ENCODE data around the gene ZNF670. TPM values are rescaled to one million over a fixed set of nuclear protein-coding genes. Genes with fewer than 3 reads are reported as not detected.
"Not testable (repeated sequence)": the region's sequence is repeated elsewhere in the genome, so short reads cannot be mapped to it uniquely, and the experiment has no call there.

Gene ZNF670
- total RNA-seq: not detected

DNA sequence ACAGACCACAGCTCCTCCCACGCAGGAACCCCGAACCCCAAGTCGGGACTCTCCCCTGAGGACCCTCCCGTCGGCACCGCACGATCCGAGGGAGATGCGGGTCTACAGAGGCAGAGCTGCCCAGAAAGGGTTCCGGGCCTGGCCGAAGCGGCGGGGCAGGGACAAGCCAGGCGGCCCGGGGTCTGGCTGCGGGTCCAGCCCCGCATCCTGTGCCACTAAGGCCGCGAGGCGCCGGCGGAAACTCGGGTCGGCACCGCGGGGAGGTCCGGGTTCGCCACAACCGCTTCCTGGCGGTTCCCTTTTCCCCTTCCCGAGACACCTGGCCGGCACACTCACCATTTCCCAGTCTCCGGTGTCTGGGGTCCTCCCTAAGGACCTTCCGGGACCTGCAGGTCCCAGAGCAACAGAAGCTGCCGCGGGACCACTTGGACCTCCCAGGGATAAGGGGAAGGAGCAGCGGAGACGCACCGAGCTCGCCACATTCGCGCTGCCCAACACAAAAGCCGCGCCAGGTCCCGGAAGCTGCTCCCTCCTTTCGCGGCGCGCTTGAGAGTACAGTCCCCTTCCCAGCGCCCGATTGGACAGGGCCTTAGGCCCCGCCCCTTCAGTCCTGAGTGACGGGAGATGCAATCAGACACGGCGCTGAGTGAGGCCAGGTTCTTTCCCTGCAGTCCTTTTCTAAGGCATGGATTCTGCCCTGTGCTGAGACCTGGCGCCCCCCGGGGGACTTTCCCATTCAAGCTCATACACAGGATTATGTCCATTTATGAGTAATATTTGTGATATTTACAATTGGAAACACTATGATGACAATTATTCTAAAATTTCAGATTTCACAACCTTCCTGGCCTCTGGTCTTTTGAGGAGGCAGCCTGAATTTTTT, at the start of gene ZNF670:
ZNF670 (minus strand) TSS at position 554 of the 883 bp plus-strand sequence; CDS start at position 339, 215 bp downstream.
- Histone ChIP-seq H3K27me3 (no peaks in the 10 kb centered on the region), H3K4me3 (peak within 1 kb of the TSS; percentile 77 to 78), H3K4me1 (peaks cover 0 to 10% of the 10 kb centered on the region in 2 donors), H3K36me3 (no peaks in the 10 kb centered on the region), H3K9me3 (no peaks in the 10 kb centered on the region), H3K27ac (peak within 1 kb of the TSS; percentile 71)
- peak; percentile 88 to 98 for DNase-seq (ENCODE audit: low spot score in 2 of 2)
- peak in 1 of 3 experiments; percentile 12 for TF ChIP-seq CTCF (IDR thresholded peaks at IDR 0.05)
- intact Hi-C loops (cut with DNase I): loop anchor here (1.0 to 5.0 kb wide), 4 partner anchors 26 to 252 kb away; partner anchors contain the start of genes AHCTF1, ZNF496 and ZNF669

- Histone ChIP-seq H3K9me3 (peaks cover 3 to 29% of the 10 kb centered on the region in 2 donors), H3K4me3 (peak overlapping the region in 1 of 2 donors; percentile 26)
- DNase-seq (ENCODE audit: low spot score in 2 of 2); H3K36me3 ChIP-seq; intact Hi-C loops (cut with DNase I); H3K4me1 ChIP-seq; H3K27ac ChIP-seq; H3K27me3 ChIP-seq: not testable (repeated sequence)
Measured at GRCh38 chr1:247127519-247128282, 49.1 kb upstream of the ZNF670 start.

- intact Hi-C loops (cut with DNase I); H3K4me3 ChIP-seq; H3K4me1 ChIP-seq; H3K27ac ChIP-seq; H3K36me3 ChIP-seq; DNase-seq (ENCODE audit: low spot score in 2 of 2); H3K27me3 ChIP-seq: not testable (repeated sequence)
- H3K9me3 ChIP-seq: peaks cover 0 to 18% of the 10 kb centered on the region in 2 donors
Measured at GRCh38 chr1:247126601-247127000, 48.0 kb upstream of the ZNF670 start.

GRCh38 chr1:247126166-247126565, 47.6 kb upstream of the ZNF670 start:
- intact Hi-C loops (cut with DNase I): not testable (repeated sequence)

GRCh38 chr1:247121382-247121781, 42.8 kb upstream of the ZNF670 start:
- Histone ChIP-seq H3K4me1 (no peaks in the 10 kb centered on the region), H3K27ac (no peak overlapping the region), H3K36me3 (no peaks in the 10 kb centered on the region), H3K27me3 (no peaks in the 10 kb centered on the region), H3K4me3 (no peak overlapping the region), H3K9me3 (no peaks in the 10 kb centered on the region)
- no peak for TF ChIP-seq CTCF (IDR thresholded peaks at IDR 0.05)
- intact Hi-C loops (cut with DNase I): no loop called here
- no peak for DNase-seq (ENCODE audit: low spot score in 2 of 2)

More at GRCh38 chr1:247126166-247126565, 47.6 kb upstream of the ZNF670 start:
- not testable (repeated sequence) for H3K4me1 ChIP-seq; H3K4me3 ChIP-seq; H3K27me3 ChIP-seq; DNase-seq (ENCODE audit: low spot score in 2 of 2); H3K27ac ChIP-seq; H3K36me3 ChIP-seq
- H3K9me3 ChIP-seq: peaks cover 0 to 14% of the 10 kb centered on the region in 2 donors

- H3K4me3 ChIP-seq; DNase-seq (ENCODE audit: low spot score in 2 of 2); H3K27ac ChIP-seq; H3K27me3 ChIP-seq; H3K4me1 ChIP-seq; H3K36me3 ChIP-seq; H3K9me3 ChIP-seq; intact Hi-C loops (cut with DNase I): not testable (repeated sequence)
Measured at GRCh38 chr1:247120408-247120668, 41.7 kb upstream of the ZNF670 start.

DNA sequence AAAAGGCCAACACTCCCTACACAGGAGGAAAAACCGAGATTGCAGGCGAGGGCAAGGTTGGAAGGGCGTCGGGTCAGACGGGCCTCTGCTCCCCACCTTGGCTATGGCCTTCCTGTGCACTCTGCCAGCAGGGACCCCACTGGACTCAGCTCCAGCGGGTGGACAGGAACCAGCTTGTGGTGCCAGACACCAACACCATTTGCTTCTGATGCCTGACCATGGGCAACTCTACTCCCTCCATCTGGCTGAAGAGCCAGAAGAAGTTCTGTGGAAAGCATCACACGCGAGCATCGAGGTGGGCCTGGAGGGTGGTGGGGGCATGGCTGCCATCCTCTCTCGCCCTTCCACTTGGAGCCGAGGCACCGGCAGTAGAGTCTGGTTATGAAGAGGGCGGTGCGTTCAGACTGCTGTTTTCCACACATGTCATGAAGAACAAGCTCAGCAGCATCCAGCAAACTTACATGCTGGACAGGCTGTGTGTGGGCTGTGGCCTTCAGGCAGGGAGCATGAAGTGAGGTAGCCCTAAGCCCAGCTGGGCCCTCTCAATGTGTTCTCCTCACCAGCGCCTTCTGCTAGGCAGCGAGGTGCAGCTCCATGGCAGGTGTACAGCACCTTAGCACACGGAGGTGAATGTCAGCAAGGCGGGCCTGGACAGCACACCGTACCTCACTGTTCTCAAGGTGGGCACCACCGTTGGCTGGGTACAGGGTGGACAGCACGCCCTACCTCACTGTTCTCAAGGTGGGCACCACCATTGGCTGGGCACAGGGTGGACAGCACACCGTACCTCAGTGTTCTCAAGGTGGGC, 41.2 kb upstream of the ZNF670 start:
- Histone ChIP-seq H3K4me3 (no peak overlapping the region), H3K4me1 (no peaks in the 10 kb centered on the region), H3K9me3 (no peaks in the 10 kb centered on the region), H3K36me3 (no peaks in the 10 kb centered on the region), H3K27me3 (no peaks in the 10 kb centered on the region), H3K27ac (no peak overlapping the region)
- DNase-seq (ENCODE audit: low spot score in 2 of 2): no peak
- intact Hi-C loops (cut with DNase I): no loop called here
- no peak for TF ChIP-seq CTCF (IDR thresholded peaks at IDR 0.05)

Data from ascending aorta (tissue), 2 donors.